H9 (cell line): Measurements from ENCODE around the gene ACTL7B. TPM values are rescaled to one million over a fixed set of nuclear protein-coding genes. Genes with fewer than 3 reads are reported as not detected.

ENCODE experiments used
- DNase-seq: peaks from one replicate; pipeline ENCODE4 v3.0.0-alpha.2; 2017
- H2AFZ ChIP-seq: one replicate; pipeline ENCODE4 v1.6.1; 2013; ENCODE audit warnings: mild to moderate bottlenecking, low read length, control low read depth, moderate library complexity
- H2AK5ac ChIP-seq: 2 replicates; pipeline ENCODE4 v1.6.1; 2013; ENCODE audit warnings: low read length, control low read depth, mixed read lengths; ENCODE audit not compliant: insufficient read length
- H2BK120ac ChIP-seq: one replicate; pipeline ENCODE4 v1.6.1; 2013; ENCODE audit warnings: low read depth, mild to moderate bottlenecking, low read length, control low read depth, inconsistent platforms; ENCODE audit not compliant: poor library complexity, severe bottlenecking
- H2BK12ac ChIP-seq: 2 replicates; pipeline ENCODE4 v1.6.1; 2013; ENCODE audit warnings: low read length, control low read depth, mixed read lengths, low read depth; ENCODE audit not compliant: insufficient read length
- H2BK15ac ChIP-seq: 2 replicates; pipeline ENCODE4 v1.6.1; 2013; ENCODE audit warnings: low read depth, low read length, control low read depth
- H2BK20ac ChIP-seq: one replicate; pipeline ENCODE4 v1.6.1; 2013; ENCODE audit warnings: low read depth, mild to moderate bottlenecking, low read length, control low read depth, inconsistent platforms; ENCODE audit not compliant: poor library complexity, severe bottlenecking
- H2BK5ac ChIP-seq: 2 replicates; pipeline ENCODE4 v1.6.1; 2013; ENCODE audit warnings: low read length, control low read depth, mixed read lengths; ENCODE audit not compliant: insufficient read length
- H3K14ac ChIP-seq: 2 replicates; pipeline ENCODE4 v1.6.1; 2013; ENCODE audit warnings: low read length, control low read depth; ENCODE audit not compliant: insufficient read depth
- H3K18ac ChIP-seq: 2 replicates; pipeline ENCODE4 v1.6.1; 2013; ENCODE audit warnings: low read depth, mild to moderate bottlenecking, mixed read lengths, low read length, control low read depth; ENCODE audit not compliant: insufficient read length
- H3K23ac ChIP-seq: 2 replicates; pipeline ENCODE4 v1.6.1; 2013; ENCODE audit warnings: low read length, control low read depth, mixed read lengths, low read depth; ENCODE audit not compliant: insufficient read length
- H3K23me2 ChIP-seq: 2 replicates; pipeline ENCODE4 v1.6.1; 2013; ENCODE audit warnings: low read depth, mild to moderate bottlenecking, mixed read lengths, low read length, control low read depth; ENCODE audit not compliant: insufficient read length, poor library complexity, severe bottlenecking
- H3K27ac ChIP-seq: 2 replicates; pipeline ENCODE4 v1.5.1; 2013; ENCODE audit warnings: low read length, control low read depth, mixed read lengths, low read depth; ENCODE audit not compliant: insufficient read length
- H3K27me3 ChIP-seq: 2 replicates; pipeline ENCODE4 v1.6.1; 2013; ENCODE audit warnings: low read length, control low read depth, inconsistent platforms; ENCODE audit not compliant: insufficient read depth
- H3K4ac ChIP-seq: 2 replicates; pipeline ENCODE4 v1.6.1; 2013; ENCODE audit warnings: low read depth, mild to moderate bottlenecking, control low read depth, inconsistent platforms, low read length, moderate library complexity
- H3K4me1 ChIP-seq: 2 replicates; pipeline ENCODE4 v1.6.1; 2013; ENCODE audit warnings: low read length, control low read depth, inconsistent platforms; ENCODE audit not compliant: insufficient read depth
- H3K4me2 ChIP-seq: 2 replicates; pipeline ENCODE4 v1.6.1; 2013; ENCODE audit warnings: low read length, control low read depth, mixed read lengths; ENCODE audit not compliant: insufficient read length, insufficient read depth
- H3K56ac ChIP-seq: 2 replicates; pipeline ENCODE4 v1.6.1; 2013; ENCODE audit warnings: low read depth, mild to moderate bottlenecking, mixed read lengths, low read length, control low read depth; ENCODE audit not compliant: insufficient read length
- H3K79me1 ChIP-seq: 2 replicates; pipeline ENCODE4 v1.6.1; 2013; ENCODE audit warnings: low read depth, mild to moderate bottlenecking, moderate library complexity, low read length, control low read depth, inconsistent platforms; ENCODE audit not compliant: insufficient read depth, poor library complexity, severe bottlenecking
- H3K79me2 ChIP-seq: 2 replicates; pipeline ENCODE4 v1.6.1; 2013; ENCODE audit warnings: low read length, control low read depth, inconsistent platforms; ENCODE audit not compliant: insufficient read depth
- H3K9ac ChIP-seq: 2 replicates; pipeline ENCODE4 v1.6.1; 2013; ENCODE audit warnings: low read length, control low read depth, mixed read lengths; ENCODE audit not compliant: insufficient read length; ENCODE audit errors: extremely low read depth
- H3K9me3 ChIP-seq: one replicate; pipeline ENCODE4 v1.6.1; 2013; ENCODE audit warnings: low read depth, low read length, inconsistent platforms; ENCODE audit not compliant: control insufficient read depth
- H3T11ph ChIP-seq: one replicate; pipeline ENCODE4 v1.6.1; 2013; ENCODE audit warnings: mild to moderate bottlenecking, low read length, control low read depth, inconsistent platforms
- H4K20me1 ChIP-seq: one replicate; pipeline ENCODE4 v1.6.1; 2013; ENCODE audit not compliant: control insufficient read depth, insufficient read length, insufficient read depth
- H4K5ac ChIP-seq: 2 replicates; pipeline ENCODE4 v1.6.1; 2013; ENCODE audit warnings: low read depth, mild to moderate bottlenecking, mixed read lengths, low read length, control low read depth; ENCODE audit not compliant: insufficient read length
- H4K8ac ChIP-seq: replicated peaks from 2 replicates; pipeline ENCODE4 v1.6.1; 2013; ENCODE audit warnings: low read length, control low read depth, mixed read lengths, low read depth; ENCODE audit not compliant: insufficient read length
- H4K91ac ChIP-seq: 2 replicates; pipeline ENCODE4 v1.6.1; 2013; ENCODE audit warnings: low read depth, mild to moderate bottlenecking, moderate library complexity, mixed read lengths, low read length, control low read depth; ENCODE audit not compliant: insufficient read length
- H3K27ac Mint-ChIP-seq, 3 experiments: 2 replicates in 2 of 3; 3 replicates in 1 of 3; pipeline ENCODE4 v1.8.0; 2020 to 2021; ENCODE audit warnings: mixed read lengths in 3 of 3, mild to moderate bottlenecking in 1 of 3, moderate library complexity in 1 of 3
- H3K27me3 Mint-ChIP-seq: 2 replicates; pipeline ENCODE4 v1.8.0; 2021; ENCODE audit warnings: low read depth, mild to moderate bottlenecking, moderate library complexity, mixed read lengths
- H3K36me3 Mint-ChIP-seq, 3 experiments: 2 replicates in 2 of 3; 3 replicates in 1 of 3; pipeline ENCODE4 v1.8.0; 2020 to 2021; ENCODE audit warnings: low read depth in 3 of 3, mixed read lengths in 3 of 3; ENCODE audit not compliant: insufficient read depth in 1 of 3
- H3K4me1 Mint-ChIP-seq, 2 experiments: 2 replicates each; pipeline ENCODE4 v1.8.0; 2020; ENCODE audit warnings: mixed read lengths in 2 of 2
- H3K4me3 Mint-ChIP-seq, 2 experiments: 2 replicates in 1 of 2; 3 replicates in 1 of 2; pipeline ENCODE4 v1.8.0; 2020 to 2021; ENCODE audit warnings: mild to moderate bottlenecking in 2 of 2, mixed read lengths in 2 of 2, moderate library complexity in 1 of 2
- H3K9me3 Mint-ChIP-seq, 2 experiments: 2 replicates in 1 of 2; 3 replicates in 1 of 2; pipeline ENCODE4 v1.8.0; 2020; ENCODE audit warnings: mild to moderate bottlenecking in 2 of 2, mixed read lengths in 2 of 2, moderate library complexity in 1 of 2
- WGBS: extraction: QIAGEN DNeasy Blood & Tissue Kit; methylation state at CpG from one replicate; pipeline ENCODE4 v1.1.7; 2013; ENCODE audit warnings: missing lambda C conversion rate, low lambda C conversion rate, mixed read lengths; ENCODE audit not compliant: insufficient read length; ENCODE audit errors: extremely low coverage; 5-methylcytosine and 5-hydroxymethylcytosine counted together
- total RNA-seq: library from RNA; stranded (reverse); gene quantifications from 2 replicates; pipeline ENCODE4 v1.2.1, GENCODE V29; 2021
- TF ChIP-seq, protein P1 (sequence below): fragments of 200-600 bp; sonication (generic); conservative IDR thresholded peaks from 3 replicates; pipeline ENCODE4 v1.8.0; 2021; ENCODE audit warnings: antibody characterized with exemption, mild to moderate bottlenecking

Gene ACTL7B
- total RNA-seq, 1 experiment from 2014 or later, result 0.09 TPM

GRCh38 chr9:108823829-108824228, 32.0 kb downstream of the ACTL7B start:
- H2AK5ac ChIP-seq, result no peak overlapping the region
- no peaks in the 10 kb centered on the region for H3K4me1 ChIP-seq
- no CpG with 5 or more reads among the region's 3 CpGs for WGBS
- TF ChIP-seq, protein P1, sequence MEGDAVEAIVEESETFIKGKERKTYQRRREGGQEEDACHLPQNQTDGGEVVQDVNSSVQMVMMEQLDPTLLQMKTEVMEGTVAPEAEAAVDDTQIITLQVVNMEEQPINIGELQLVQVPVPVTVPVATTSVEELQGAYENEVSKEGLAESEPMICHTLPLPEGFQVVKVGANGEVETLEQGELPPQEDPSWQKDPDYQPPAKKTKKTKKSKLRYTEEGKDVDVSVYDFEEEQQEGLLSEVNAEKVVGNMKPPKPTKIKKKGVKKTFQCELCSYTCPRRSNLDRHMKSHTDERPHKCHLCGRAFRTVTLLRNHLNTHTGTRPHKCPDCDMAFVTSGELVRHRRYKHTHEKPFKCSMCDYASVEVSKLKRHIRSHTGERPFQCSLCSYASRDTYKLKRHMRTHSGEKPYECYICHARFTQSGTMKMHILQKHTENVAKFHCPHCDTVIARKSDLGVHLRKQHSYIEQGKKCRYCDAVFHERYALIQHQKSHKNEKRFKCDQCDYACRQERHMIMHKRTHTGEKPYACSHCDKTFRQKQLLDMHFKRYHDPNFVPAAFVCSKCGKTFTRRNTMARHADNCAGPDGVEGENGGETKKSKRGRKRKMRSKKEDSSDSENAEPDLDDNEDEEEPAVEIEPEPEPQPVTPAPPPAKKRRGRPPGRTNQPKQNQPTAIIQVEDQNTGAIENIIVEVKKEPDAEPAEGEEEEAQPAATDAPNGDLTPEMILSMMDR, result no peak
- no peak for DNase-seq
- H3K27me3 ChIP-seq, result no peaks in the 10 kb centered on the region
- no peak overlapping the region for H2BK120ac ChIP-seq
- H2BK5ac ChIP-seq, result no peak overlapping the region
- no peak overlapping the region for H3K18ac ChIP-seq
- no peaks in the 10 kb centered on the region for H3K79me2 ChIP-seq
- no peak overlapping the region for H3K4me2 ChIP-seq
- peaks cover 11% of the 10 kb centered on the region for H3K9me3 ChIP-seq
- H3K23ac ChIP-seq, result no peak overlapping the region
- no peak overlapping the region for H2BK15ac ChIP-seq
- H4K5ac ChIP-seq, result no peak overlapping the region
- no peaks in the 10 kb centered on the region for H3K23me2 ChIP-seq
- no peak overlapping the region for H3K27ac ChIP-seq
- no peak overlapping the region for H4K91ac ChIP-seq
- H4K20me1 ChIP-seq, result no peaks in the 10 kb centered on the region
- H4K8ac ChIP-seq, result no peak overlapping the region
- no peak overlapping the region for H3K4me3 Mint-ChIP-seq
- H3K14ac ChIP-seq, result no peak overlapping the region
- H2BK12ac ChIP-seq, result no peak overlapping the region
- peaks cover 7 to 33% (median 24%) of the 10 kb centered on the region in 3 experiments; a peak in 6 of 7 replicates for H3K36me3 Mint-ChIP-seq
- no peaks in the 10 kb centered on the region for H3K79me1 ChIP-seq
- H3K27ac Mint-ChIP-seq, result no peak overlapping the region
- H2AFZ ChIP-seq, result no peak overlapping the region
- H3K9me3 Mint-ChIP-seq, result peaks cover 32 to 39% of the 10 kb centered on the region in 2 experiments
- H3T11ph ChIP-seq, result no peak overlapping the region
- no peak overlapping the region for H3K4ac ChIP-seq
- H3K56ac ChIP-seq, result no peak overlapping the region
- H2BK20ac ChIP-seq, result no peak overlapping the region
- no peak overlapping the region for H3K9ac ChIP-seq
- H3K27me3 Mint-ChIP-seq, result peaks cover 2% of the 10 kb centered on the region; the same call in 1 of the 2 replicates
- peaks cover 3% of the 10 kb centered on the region in 2 experiments for H3K4me1 Mint-ChIP-seq
